Fibroblast of peridontal ligament (primary cell): Measurements from ENCODE around the gene RUNX1.

ENCODE experiments used
- DNase-seq: peaks from one replicate; pipeline ENCODE4 v3.0.0-alpha.2; 2010; ENCODE audit errors: extremely low read depth

The RUNX1 gene

DNA sequence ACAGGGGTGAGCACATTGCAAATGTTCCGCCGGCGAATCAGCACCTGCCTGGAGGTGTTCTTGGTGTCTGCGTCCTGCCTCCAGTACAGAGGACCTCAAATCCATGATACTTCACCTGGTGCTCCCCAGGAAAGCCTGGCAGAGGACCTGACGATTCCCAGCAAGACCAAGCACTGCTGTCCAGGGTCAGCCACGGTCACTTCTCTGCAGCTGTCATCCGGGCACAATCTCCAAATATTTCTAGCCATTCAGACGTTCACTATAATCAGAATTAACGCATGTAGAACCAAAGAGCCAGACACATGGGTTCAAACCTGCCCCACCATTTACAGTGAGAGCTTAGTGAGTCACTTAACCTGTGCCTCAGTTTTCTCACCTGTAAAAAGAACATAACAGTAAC, 305.8 kb downstream of the RUNX1 start:
- no peak for DNase-seq

DNA sequence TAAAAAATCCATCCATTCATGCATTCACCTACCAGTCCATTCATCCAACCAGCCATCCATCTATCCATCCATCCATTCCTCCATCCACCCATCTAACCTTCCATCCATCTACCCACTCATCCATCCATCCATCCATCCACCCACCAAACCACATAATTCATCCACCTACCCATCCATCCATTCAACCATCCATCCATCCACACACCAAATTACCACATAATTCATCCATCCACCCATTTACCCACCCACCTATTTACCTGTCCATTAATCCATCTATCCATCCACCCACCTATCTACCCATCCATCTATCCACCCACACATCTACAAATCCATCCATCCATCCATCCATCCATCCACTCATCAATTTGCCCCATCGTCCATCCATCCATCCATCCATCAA, 308.9 kb downstream of the RUNX1 start:
- DNase-seq = no peak
